CD4-positive, CD25-positive, alpha-beta regulatory T cell (primary cell): ENCODE results near the gene ECPAS. TPM values are rescaled to one million over a fixed set of nuclear protein-coding genes. Genes with fewer than 3 reads are reported as not detected.

Experiments
- ATAC-seq, 2 donors: fragments of 150-1000 bp; cut with Tn5 transposase; one replicate each; pipeline ENCODE4 v1.10.0; 2021; ENCODE audit warnings: low read depth in 2 of 2, moderate number of reproducible peaks in 2 of 2, moderate library complexity in 1 of 2
- DNase-seq, 3 donors: peaks; one replicate each; pipeline versions ENCODE4 v3.0.0 to v3.0.0-alpha.2; 2012 to 2022; ENCODE audit warnings: mixed read lengths in 1 of 3
- H3K27ac ChIP-seq: one replicate; pipeline ENCODE4 v1.7.0; 2013; ENCODE audit warnings: mild to moderate bottlenecking, low read length; ENCODE audit not compliant: insufficient read depth, poor library complexity, severe bottlenecking
- H3K27me3 ChIP-seq: one replicate; pipeline ENCODE4 v1.7.0; 2013; ENCODE audit warnings: low read length; ENCODE audit not compliant: control insufficient read depth, insufficient read depth
- H3K36me3 ChIP-seq: one replicate; pipeline ENCODE4 v1.7.0; 2013; ENCODE audit warnings: mild to moderate bottlenecking, low read length, moderate library complexity; ENCODE audit not compliant: control insufficient read depth, insufficient read depth
- H3K4me1 ChIP-seq: 2 replicates; pipeline ENCODE4 v1.7.0; 2013; ENCODE audit warnings: mild to moderate bottlenecking, low read length; ENCODE audit not compliant: insufficient read depth, control insufficient read depth, poor library complexity, severe bottlenecking
- H3K4me3 ChIP-seq: one replicate; pipeline ENCODE4 v1.7.0; 2013; ENCODE audit warnings: low read depth, mild to moderate bottlenecking, low read length, moderate library complexity
- H3K9me3 ChIP-seq, 2 experiments: 1 replicate in 1 of 2; 2 replicates in 1 of 2; pipeline ENCODE4 v1.7.0; 2013; ENCODE audit warnings: low read length in 2 of 2, mild to moderate bottlenecking in 1 of 2, moderate library complexity in 1 of 2; ENCODE audit not compliant: control insufficient read depth in 2 of 2
- H3K27ac Mint-ChIP-seq, 3 donors: one replicate each; pipeline ENCODE4 v1.8.0; 2020 to 2022; ENCODE audit warnings: mild to moderate bottlenecking in 3 of 3, mixed read lengths in 3 of 3, moderate library complexity in 2 of 3
- H3K27me3 Mint-ChIP-seq: one replicate; pipeline ENCODE4 v1.8.0; 2022; ENCODE audit warnings: mild to moderate bottlenecking, mixed read lengths
- H3K36me3 Mint-ChIP-seq: one replicate; pipeline ENCODE4 v1.8.0; 2020; ENCODE audit warnings: mixed read lengths
- H3K4me1 Mint-ChIP-seq, 4 donors: one replicate each; pipeline ENCODE4 v1.8.0; 2020 to 2022; ENCODE audit warnings: mixed read lengths in 4 of 4, mild to moderate bottlenecking in 1 of 4
- H3K4me3 Mint-ChIP-seq, 4 donors: one replicate each; pipeline ENCODE4 v1.8.0; 2020 to 2022; ENCODE audit warnings: mild to moderate bottlenecking in 4 of 4, mixed read lengths in 4 of 4, moderate library complexity in 3 of 4
- H3K9me3 Mint-ChIP-seq, 7 donors: one replicate each; pipeline ENCODE4 v1.8.0; 2020 to 2022; ENCODE audit warnings: mixed read lengths in 7 of 7, mild to moderate bottlenecking in 3 of 7, moderate library complexity in 2 of 7
- polyA plus RNA-seq, 4 donors: library from polyadenylated mRNA; unstranded; fragments of 300-500 nt; fragmentation: Illumina TruSeq; gene quantifications; one replicate each; pipeline ENCODE4 v1.2.3, GENCODE V29; 2021
- total RNA-seq: library from RNA; stranded (reverse); gene quantifications from one replicate; pipeline ENCODE4 v1.2.3, GENCODE V29; 2022

The ECPAS gene
- total and polyA plus RNA-seq, 5 donors from 2014 or later = 9.5 to 59.1 (median 11.3) TPM

DNA sequence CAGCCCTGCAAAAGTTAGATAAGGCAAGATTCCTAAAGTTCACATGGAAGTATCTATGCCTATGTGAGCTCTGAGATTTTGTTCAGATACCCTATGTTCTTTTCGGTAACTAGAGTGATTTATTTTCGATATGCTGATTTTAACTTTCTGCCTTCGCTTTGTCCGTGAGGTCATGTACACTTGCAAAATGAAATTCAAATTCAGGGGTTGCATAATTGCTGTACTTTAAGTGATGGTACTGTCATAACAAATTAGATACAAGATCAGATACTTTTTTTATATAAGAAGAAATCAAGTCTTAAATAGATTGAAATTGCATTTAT lies 350 bp upstream of the ECPAS start:
- no peaks in the 10 kb centered on the region for H3K9me3 Mint-ChIP-seq
- H3K27me3 Mint-ChIP-seq = no peaks in the 10 kb centered on the region
- Histone ChIP-seq H3K4me3 (peak overlapping the region; percentile 85), H3K9me3 (no peaks in the 10 kb centered on the region), H3K36me3 (no peaks in the 10 kb centered on the region), H3K27ac (peak overlapping the region; percentile 79), H3K27me3 (no peaks in the 10 kb centered on the region), H3K4me1 (peaks cover 12% of the 10 kb centered on the region)
- H3K4me3 Mint-ChIP-seq = peak overlapping the region; percentile 81 to 86 (median 84)
- no peak for ATAC-seq
- H3K27ac Mint-ChIP-seq = peak overlapping the region; percentile 65 to 98 (median 79)
- peaks cover 16 to 40% (median 29%) of the 10 kb centered on the region in 4 donors for H3K4me1 Mint-ChIP-seq
- DNase-seq = no peak
- H3K36me3 Mint-ChIP-seq = no peaks in the 10 kb centered on the region

GRCh38 chr9:111483439-111483857 lies 735 bp downstream of the ECPAS start:
- Histone ChIP-seq H3K4me1 (peaks cover 12% of the 10 kb centered on the region), H3K4me3 (no peak overlapping the region), H3K9me3 (no peaks in the 10 kb centered on the region), H3K27ac (peak overlapping the region; percentile 79), H3K36me3 (no peaks in the 10 kb centered on the region), H3K27me3 (no peaks in the 10 kb centered on the region)
- Mint-ChIP-seq H3K36me3 (no peaks in the 10 kb centered on the region), H3K9me3 (no peaks in the 10 kb centered on the region), H3K27me3 (no peaks in the 10 kb centered on the region), H3K4me1 (peaks cover 20 to 48% (median 33%) of the 10 kb centered on the region in 4 donors), H3K4me3 (peak overlapping the region in 2 of 4 donors; percentile 22 to 56), H3K27ac (no peak overlapping the region)
- DNase-seq (peak; percentile 40 to 59 (median 42)), ATAC-seq (peak; percentile 38 to 50)

- peaks cover 12% of the 10 kb centered on the region for H3K4me1 ChIP-seq
- peak overlapping the region; percentile 84 to 95 (median 90) for H3K4me3 Mint-ChIP-seq
- peaks cover 20 to 48% (median 33%) of the 10 kb centered on the region in 4 donors for H3K4me1 Mint-ChIP-seq
- H3K27me3 Mint-ChIP-seq = no peaks in the 10 kb centered on the region
- H3K27ac ChIP-seq = peak overlapping the region; percentile 88
- H3K36me3 ChIP-seq = no peaks in the 10 kb centered on the region
- no peaks in the 10 kb centered on the region for H3K27me3 ChIP-seq
- peak overlapping the region; percentile 78 to 90 (median 85) for H3K27ac Mint-ChIP-seq
- H3K36me3 Mint-ChIP-seq = no peaks in the 10 kb centered on the region
- ATAC-seq (peak; percentile 43 to 50), DNase-seq (peak; percentile 38 to 74 (median 57))
- no peaks in the 10 kb centered on the region for H3K9me3 ChIP-seq
- peak overlapping the region; percentile 78 for H3K4me3 ChIP-seq
- H3K9me3 Mint-ChIP-seq = no peaks in the 10 kb centered on the region
Measured at GRCh38 chr9:111482694-111483438, 1.3 kb downstream of the ECPAS start.

DNA sequence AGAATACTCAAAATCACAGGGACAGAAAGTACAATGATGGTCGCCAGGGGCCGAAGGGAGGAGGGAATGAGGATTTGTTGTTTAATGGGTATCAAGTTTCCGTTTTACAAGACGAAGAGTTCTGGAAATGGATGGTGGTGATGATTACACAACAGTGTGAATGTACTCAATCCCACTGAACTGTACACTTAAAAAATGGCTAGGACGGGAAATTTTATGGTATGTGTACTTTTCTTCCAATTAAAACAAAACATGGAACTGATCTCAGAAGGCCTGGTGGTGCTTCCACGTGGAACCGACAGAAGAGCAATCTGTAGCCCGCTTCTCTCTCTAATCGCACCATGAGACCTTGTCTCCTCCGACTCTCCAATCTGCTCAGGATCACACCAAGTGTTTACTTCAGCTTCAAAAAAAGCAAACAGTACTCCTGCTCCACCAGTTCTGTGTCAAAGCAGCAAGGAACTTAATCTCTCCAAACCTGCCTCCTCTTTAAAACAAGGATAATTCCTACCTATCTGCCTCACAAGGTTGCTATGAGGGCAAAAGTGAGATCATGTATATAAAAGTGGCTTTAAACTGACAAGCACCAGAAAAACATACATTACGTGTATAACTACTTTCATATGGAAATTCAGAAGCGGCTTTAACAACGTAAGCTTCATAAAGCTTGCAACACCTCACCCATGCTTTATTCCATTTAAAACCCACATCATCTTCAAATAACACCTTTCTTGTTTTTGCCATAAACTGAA lies 2.1 kb downstream of the ECPAS start:
- H3K4me3 ChIP-seq = peak overlapping the region; percentile 78
- Mint-ChIP-seq H3K36me3 (peaks cover 3% of the 10 kb centered on the region), H3K27me3 (no peaks in the 10 kb centered on the region), H3K4me3 (peak overlapping the region; percentile 84 to 95 (median 90)), H3K27ac (peak overlapping the region; percentile 28 to 85 (median 78)), H3K4me1 (peaks cover 20 to 54% (median 39%) of the 10 kb centered on the region in 4 donors), H3K9me3 (no peaks in the 10 kb centered on the region)
- H3K27ac ChIP-seq = peak overlapping the region; percentile 88
- no peaks in the 10 kb centered on the region for H3K36me3 ChIP-seq
- no peaks in the 10 kb centered on the region for H3K27me3 ChIP-seq
- no peaks in the 10 kb centered on the region for H3K9me3 ChIP-seq
- ATAC-seq (no peak), DNase-seq (peak in 1 of 3 donors; percentile 8)
- H3K4me1 ChIP-seq = peaks cover 12% of the 10 kb centered on the region

DNA sequence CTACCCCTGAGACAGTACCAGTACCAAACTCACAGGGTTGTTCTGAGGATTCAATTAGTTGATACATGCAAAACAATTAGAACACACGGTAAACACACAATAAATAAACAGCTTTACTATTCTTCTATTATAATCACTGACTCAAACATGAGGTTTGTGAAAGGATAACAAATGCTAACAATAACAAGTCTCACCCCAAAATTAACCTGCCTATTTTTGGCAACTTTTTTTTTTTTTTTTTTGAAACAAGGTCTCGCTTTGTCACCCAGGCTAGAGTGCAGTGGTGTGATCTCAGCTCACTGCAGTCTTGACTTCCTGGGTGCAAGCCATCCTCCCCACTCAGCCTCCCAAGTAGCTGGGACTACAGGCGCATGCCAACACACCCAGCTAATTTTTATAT lies 6.5 kb downstream of the ECPAS start:
- H3K27ac Mint-ChIP-seq = peak overlapping the region in 1 of 3 donors; percentile 27
- H3K4me1 Mint-ChIP-seq = peaks cover 27 to 72% (median 49%) of the 10 kb centered on the region in 4 donors
- Histone ChIP-seq H3K36me3 (no peaks in the 10 kb centered on the region), H3K4me3 (no peak overlapping the region), H3K4me1 (peaks cover 8% of the 10 kb centered on the region), H3K9me3 (no peaks in the 10 kb centered on the region), H3K27ac (no peak overlapping the region), H3K27me3 (no peaks in the 10 kb centered on the region)
- H3K27me3 Mint-ChIP-seq = no peaks in the 10 kb centered on the region
- ATAC-seq = no peak
- no peaks in the 10 kb centered on the region for H3K9me3 Mint-ChIP-seq
- peak overlapping the region in 1 of 4 donors; percentile 26 for H3K4me3 Mint-ChIP-seq
- H3K36me3 Mint-ChIP-seq = peaks cover 7% of the 10 kb centered on the region
- DNase-seq = no peak

GRCh38 chr9:111475195-111475594 lies 9.0 kb downstream of the ECPAS start:
- Histone ChIP-seq H3K4me3 (no peak overlapping the region), H3K9me3 (no peaks in the 10 kb centered on the region), H3K36me3 (no peaks in the 10 kb centered on the region), H3K27me3 (no peaks in the 10 kb centered on the region), H3K4me1 (peaks cover 4% of the 10 kb centered on the region), H3K27ac (no peak overlapping the region)
- H3K4me3 Mint-ChIP-seq = no peak overlapping the region
- peaks cover 16 to 63% (median 44%) of the 10 kb centered on the region in 4 donors for H3K4me1 Mint-ChIP-seq
- H3K27me3 Mint-ChIP-seq = no peaks in the 10 kb centered on the region
- H3K36me3 Mint-ChIP-seq = peaks cover 11% of the 10 kb centered on the region
- no peak for ATAC-seq
- H3K9me3 Mint-ChIP-seq = no peaks in the 10 kb centered on the region
- no peak for DNase-seq
- peak overlapping the region in 1 of 3 donors; percentile 1 for H3K27ac Mint-ChIP-seq

GRCh38 chr9:111474385-111474784 lies 9.8 kb downstream of the ECPAS start:
- Histone ChIP-seq H3K27ac (no peak overlapping the region), H3K36me3 (no peaks in the 10 kb centered on the region), H3K27me3 (no peaks in the 10 kb centered on the region), H3K4me3 (no peak overlapping the region), H3K4me1 (peaks cover 4% of the 10 kb centered on the region), H3K9me3 (no peaks in the 10 kb centered on the region)
- Mint-ChIP-seq H3K4me1 (peaks cover 16 to 59% (median 45%) of the 10 kb centered on the region in 4 donors), H3K9me3 (no peaks in the 10 kb centered on the region), H3K36me3 (peaks cover 11% of the 10 kb centered on the region), H3K27ac (peak overlapping the region in 1 of 3 donors; percentile 1), H3K4me3 (no peak overlapping the region), H3K27me3 (no peaks in the 10 kb centered on the region)
- ATAC-seq = no peak
- no peak for DNase-seq
